ENCODE measurements around the gene PIK3IP1.

DNA sequence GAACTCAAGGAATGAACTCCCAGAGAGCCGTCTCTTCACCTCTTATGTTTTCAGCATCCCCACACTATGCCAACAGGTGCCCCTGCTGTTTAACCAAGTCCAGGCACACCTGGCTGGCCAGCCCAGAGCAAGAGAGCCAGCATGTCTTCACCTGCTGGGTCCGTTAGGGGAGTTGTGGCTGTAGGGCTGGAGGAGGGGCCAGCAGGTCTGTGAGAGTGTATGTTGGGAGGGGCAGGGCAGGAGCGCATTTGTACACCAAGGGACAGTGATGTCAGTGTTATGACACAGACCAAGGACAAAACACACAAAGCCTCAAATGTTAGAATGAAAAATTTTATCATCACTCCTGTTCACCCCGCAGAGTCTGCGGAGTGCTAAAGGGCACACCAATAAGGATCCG is 48.1 kb upstream of the PIK3IP1 start:
- TF ChIP-seq EZH2 (IDR thresholded peaks at IDR 0.05; ENCODE audit: insufficient read depth, poor library complexity, severe bottlenecking) (no peak), EZH2phosphoT487 (IDR thresholded peaks at IDR 0.05; ENCODE audit: insufficient read depth, low read depth) (no peak)

All from GM23248 (cell line).